ENCODE results near the gene ERC2.

- TF ChIP-seq EZH2 (IDR thresholded peaks at IDR 0.05; ENCODE audit: borderline replicate concordance, low read length), result no peak
- TF ChIP-seq, protein P1, sequence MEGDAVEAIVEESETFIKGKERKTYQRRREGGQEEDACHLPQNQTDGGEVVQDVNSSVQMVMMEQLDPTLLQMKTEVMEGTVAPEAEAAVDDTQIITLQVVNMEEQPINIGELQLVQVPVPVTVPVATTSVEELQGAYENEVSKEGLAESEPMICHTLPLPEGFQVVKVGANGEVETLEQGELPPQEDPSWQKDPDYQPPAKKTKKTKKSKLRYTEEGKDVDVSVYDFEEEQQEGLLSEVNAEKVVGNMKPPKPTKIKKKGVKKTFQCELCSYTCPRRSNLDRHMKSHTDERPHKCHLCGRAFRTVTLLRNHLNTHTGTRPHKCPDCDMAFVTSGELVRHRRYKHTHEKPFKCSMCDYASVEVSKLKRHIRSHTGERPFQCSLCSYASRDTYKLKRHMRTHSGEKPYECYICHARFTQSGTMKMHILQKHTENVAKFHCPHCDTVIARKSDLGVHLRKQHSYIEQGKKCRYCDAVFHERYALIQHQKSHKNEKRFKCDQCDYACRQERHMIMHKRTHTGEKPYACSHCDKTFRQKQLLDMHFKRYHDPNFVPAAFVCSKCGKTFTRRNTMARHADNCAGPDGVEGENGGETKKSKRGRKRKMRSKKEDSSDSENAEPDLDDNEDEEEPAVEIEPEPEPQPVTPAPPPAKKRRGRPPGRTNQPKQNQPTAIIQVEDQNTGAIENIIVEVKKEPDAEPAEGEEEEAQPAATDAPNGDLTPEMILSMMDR (conservative IDR thresholded peaks at IDR 0.05 in 1 of 2, IDR thresholded peaks at IDR 0.05 in 1 of 2; ENCODE audit: extremely low read depth in 1 of 2, insufficient read depth in 1 of 2, low read depth in 1 of 2, low read length in 2 of 2), result no peak
Observed at GRCh38 chr3:56048946-56049345, 419.3 kb downstream of the ERC2 start.

Measured in mammary epithelial cell (primary cell).